K562 (cell line): ENCODE measurements around the gene HAUS5. TPM values are rescaled to one million over a fixed set of nuclear protein-coding genes. Genes with fewer than 3 reads are reported as not detected.

Experiments
- ADNP ChIP-seq: fragments of 200-800 bp; sonication (Bioruptor generic); IDR thresholded peaks from 2 replicates; pipeline ENCODE4 v1.6.1; 2016; ENCODE audit warnings: missing genetic modification characterization, missing compliant biosample characterization
- ATF3 ChIP-seq, 2 experiments: fragments of 450-650 bp in 1 of 2; sonication (generic) in 1 of 2; formaldehyde crosslinking in 1 of 2; IDR thresholded peaks in 1 of 2; conservative IDR thresholded peaks in 1 of 2; 2 replicates each; pipeline versions ENCODE4 v1.6.1 to v1.8.1; 2016 to 2023; ENCODE audit warnings: mild to moderate bottlenecking in 2 of 2, moderate library complexity in 2 of 2, inconsistent platforms in 1 of 2, missing genetic modification reagents in 1 of 2
- CHD1 ChIP-seq: fragments of 200-600 bp; sonication (generic); IDR thresholded peaks from one replicate; pipeline ENCODE4 v1.6.1; 2012; ENCODE audit warnings: mild to moderate bottlenecking, moderate library complexity, low read length, inconsistent platforms
- CHD4 ChIP-seq: fragments of 200-600 bp; sonication (generic); IDR thresholded peaks from 3 replicates; pipeline ENCODE4 v1.6.1; 2012; ENCODE audit warnings: low read depth, mild to moderate bottlenecking, mixed read lengths, low read length, inconsistent platforms; ENCODE audit not compliant: insufficient read depth, insufficient replicate concordance, poor library complexity, severe bottlenecking
- FOS ChIP-seq: IDR thresholded peaks from 3 replicates; pipeline ENCODE4 v1.6.1; 2011; ENCODE audit not compliant: insufficient read length; ENCODE audit errors: extremely low read depth
- GTF2B ChIP-seq: IDR thresholded peaks from 2 replicates; pipeline ENCODE4 v1.6.1; 2011; ENCODE audit not compliant: insufficient read length; ENCODE audit errors: extremely low read depth
- HEY1 ChIP-seq: fragments of 250-450 bp; sonication (Bioruptor Pico); IDR thresholded peaks from 2 replicates; pipeline ENCODE4 v1.5.0; 2020; ENCODE audit warnings: mild to moderate bottlenecking, moderate library complexity, borderline replicate concordance
- KDM5B ChIP-seq: fragments of 200-600 bp; sonication (generic); IDR thresholded peaks from 2 replicates; pipeline ENCODE4 v1.6.1; 2012; ENCODE audit warnings: low read depth, mild to moderate bottlenecking, moderate library complexity, low read length, control low read depth, inconsistent platforms; ENCODE audit not compliant: insufficient replicate concordance
- KLF1 ChIP-seq: fragments of 450-650 bp; IDR thresholded peaks from 2 replicates; pipeline ENCODE4 v1.6.1; 2016; ENCODE audit warnings: missing genetic modification characterization, missing compliant biosample characterization
- MAX ChIP-seq: sonication (generic); formaldehyde crosslinking; IDR thresholded peaks from 2 replicates; pipeline ENCODE4 v1.9.0; 2022; ENCODE audit warnings: mild to moderate bottlenecking, missing genetic modification reagents
- NFIC ChIP-seq: fragments of 450-650 bp; IDR thresholded peaks from 2 replicates; pipeline ENCODE4 v1.6.1; 2017; ENCODE audit warnings: mild to moderate bottlenecking, inconsistent platforms
- POLR2A ChIP-seq: fragments of 450-650 bp; conservative IDR thresholded peaks from 2 replicates; pipeline ENCODE4 v1.6.1; 2016
- POLR2H ChIP-seq: IDR thresholded peaks from 2 replicates; pipeline ENCODE4 v1.6.1; 2016; ENCODE audit warnings: missing genetic modification characterization, low read depth, mild to moderate bottlenecking, control low read depth, missing compliant biosample characterization, moderate library complexity
- RNF2 ChIP-seq: sonication (generic); IDR thresholded peaks from 2 replicates; pipeline ENCODE4 v1.6.1; 2016
- VEZF1 ChIP-seq: fragments of 200-800 bp; sonication (Bioruptor generic); IDR thresholded peaks from 2 replicates; pipeline ENCODE4 v1.6.1; 2017; ENCODE audit warnings: missing genetic modification characterization, missing compliant biosample characterization
- ZBTB11 ChIP-seq, 3 experiments: fragments of 200-800 bp in 1 of 3; fragments of 250-450 bp in 1 of 3; fragments of 450-650 bp in 1 of 3; sonication (Bioruptor Pico) in 1 of 3; sonication (Bioruptor generic) in 1 of 3; formaldehyde crosslinking in 1 of 3; IDR thresholded peaks; 2 replicates each; pipeline versions ENCODE4 v1.6.1 to v1.8.0; 2016 to 2022; ENCODE audit warnings: mild to moderate bottlenecking in 2 of 3, missing genetic modification characterization in 2 of 3, missing compliant biosample characterization in 1 of 3, moderate library complexity in 1 of 3
- ZNF253 ChIP-seq: fragments of 250-450 bp; sonication (Bioruptor Pico); conservative IDR thresholded peaks from 2 replicates; pipeline ENCODE4 v1.6.1; 2021; ENCODE audit warnings: mild to moderate bottlenecking
- ZNF589 ChIP-seq: fragments of 200-800 bp; sonication (Bioruptor generic); IDR thresholded peaks from 2 replicates; pipeline ENCODE4 v1.6.1; 2016; ENCODE audit warnings: low read depth, missing genetic modification characterization, missing compliant biosample characterization
- polyA plus RNA-seq, 8 experiments: library from polyadenylated mRNA; depleted of rRNA in 4 of 8; stranded (reverse) in 5 of 8; unstranded in 3 of 8; fragments of >200 nt; fragmentation: Nextera tagmentation in 2 of 8; fragmentation: Illumina TruSeq in 1 of 8; extraction: Ambion mirVana in 2 of 8; extraction: Trizol in 1 of 8; gene quantifications; 2 replicates each; pipeline versions ENCODE4 v1.2.1 to v1.2.3, GENCODE V29; 2011 to 2014; ENCODE audit warnings: inconsistent platforms in 1 of 8, missing spikeins in 1 of 8
- total RNA-seq, 7 experiments: library from RNA; depleted of rRNA in 6 of 7; stranded (reverse); fragments of >200 nt in 6 of 7; fragmentation: Illumina TruSeq in 2 of 7; extraction: Trizol in 2 of 7; gene quantifications; 2 replicates each; pipeline versions ENCODE4 v1.2.1 to v1.2.3, GENCODE V29; 2011 to 2021; ENCODE audit warnings: low replicate concordance in 1 of 7

The HAUS5 gene
- total and polyA plus RNA-seq, 9 of the 15 experiments (the other 6 are each of a cell fraction or from before 2014, with no cell fraction given), result 3.5 to 41.3 (median 14.2) TPM

- TF ChIP-seq KLF1 (tag), result peak; percentile 72; the same call in 1 of the 2 replicates
- TF ChIP-seq POLR2A, result peak; percentile 81
- TF ChIP-seq ZNF253 (CRISPR knock-in tag), result 0 out of 2 replicates have a peak, but pooled peaks have one; percentile 28
- TF ChIP-seq ATF3 (IDR thresholded peaks at IDR 0.05), result peak; percentile 100
- TF ChIP-seq ATF3 (CRISPR knock-in tag; conservative IDR thresholded peaks at IDR 0.05), result no peak
- TF ChIP-seq MAX (CRISPR knock-in tag), result peak; percentile 16; the same call in 1 of the 2 replicates
- peak; percentile 12 for TF ChIP-seq CHD1
- TF ChIP-seq KDM5B, result peak; percentile 81
- no peak for TF ChIP-seq HEY1 (CRISPR knock-in tag)
- TF ChIP-seq CHD4, result no peak
- TF ChIP-seq FOS, result peak; percentile 92
- TF ChIP-seq GTF2B, result no peak
- TF ChIP-seq POLR2H, result peak; percentile 86
- TF ChIP-seq VEZF1 (CRISPR knock-in tag), result peak; percentile 93
- TF ChIP-seq ADNP (tag), result no peak
- TF ChIP-seq NFIC, result peak; percentile 52; the same call in 1 of the 2 replicates
- TF ChIP-seq ZNF589 (CRISPR knock-in tag), result 0 out of 2 replicates have a peak, but pooled peaks have one; percentile 59
- TF ChIP-seq RNF2, result peak; percentile 72
- TF ChIP-seq ZBTB11 (CRISPR knock-in tag; IDR thresholded peaks at IDR 0.05), result peak in 2 of 3 experiments; percentile 30 to 70; a peak in 2 of 6 replicates
These were observed 16.2 kb downstream of the HAUS5 start, which contains the start of gene RBM42 (continued) for GRCh38 chr19:35628565-35629331.
